AG09319 (cell line): Measurements from ENCODE around the gene KIF1B.

ENCODE experiments used
- DNase-seq: peaks from one replicate; pipeline ENCODE4 v3.0.0-alpha.2; 2010; ENCODE audit warnings: low read depth; ENCODE audit errors: extremely low read depth
- TF ChIP-seq, protein P1 (sequence below): IDR thresholded peaks from 2 replicates; pipeline ENCODE4 v1.5.1; 2011; ENCODE audit warnings: low read depth, mild to moderate bottlenecking, inconsistent platforms, low read length, moderate library complexity

Gene KIF1B

GRCh38 chr1:10283318-10283984 is 73.1 kb downstream of the KIF1B start:
- DNase-seq, result no peak
- TF ChIP-seq, protein P1, sequence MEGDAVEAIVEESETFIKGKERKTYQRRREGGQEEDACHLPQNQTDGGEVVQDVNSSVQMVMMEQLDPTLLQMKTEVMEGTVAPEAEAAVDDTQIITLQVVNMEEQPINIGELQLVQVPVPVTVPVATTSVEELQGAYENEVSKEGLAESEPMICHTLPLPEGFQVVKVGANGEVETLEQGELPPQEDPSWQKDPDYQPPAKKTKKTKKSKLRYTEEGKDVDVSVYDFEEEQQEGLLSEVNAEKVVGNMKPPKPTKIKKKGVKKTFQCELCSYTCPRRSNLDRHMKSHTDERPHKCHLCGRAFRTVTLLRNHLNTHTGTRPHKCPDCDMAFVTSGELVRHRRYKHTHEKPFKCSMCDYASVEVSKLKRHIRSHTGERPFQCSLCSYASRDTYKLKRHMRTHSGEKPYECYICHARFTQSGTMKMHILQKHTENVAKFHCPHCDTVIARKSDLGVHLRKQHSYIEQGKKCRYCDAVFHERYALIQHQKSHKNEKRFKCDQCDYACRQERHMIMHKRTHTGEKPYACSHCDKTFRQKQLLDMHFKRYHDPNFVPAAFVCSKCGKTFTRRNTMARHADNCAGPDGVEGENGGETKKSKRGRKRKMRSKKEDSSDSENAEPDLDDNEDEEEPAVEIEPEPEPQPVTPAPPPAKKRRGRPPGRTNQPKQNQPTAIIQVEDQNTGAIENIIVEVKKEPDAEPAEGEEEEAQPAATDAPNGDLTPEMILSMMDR, result no peak

DNA sequence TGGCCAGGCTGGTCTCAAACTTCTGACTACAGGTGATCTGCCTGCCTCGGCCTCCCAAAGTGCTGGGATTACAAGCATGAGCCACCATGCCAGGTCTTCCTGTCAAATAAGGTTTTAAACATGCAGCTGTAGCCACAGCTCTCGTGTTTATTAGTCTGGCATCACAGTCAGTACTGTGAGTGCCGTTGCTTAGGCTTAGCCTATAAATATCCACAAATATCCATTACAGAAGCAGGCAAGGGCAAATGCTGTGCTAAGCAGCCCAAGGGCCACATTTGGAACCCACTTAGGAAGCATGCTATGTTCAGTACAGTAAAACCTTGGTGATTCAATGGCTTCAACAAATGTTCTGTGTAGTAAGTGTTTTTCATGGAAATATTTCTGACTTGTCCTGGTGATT is 75.9 kb downstream of the KIF1B start:
- no peak for DNase-seq
- TF ChIP-seq, protein P1, result no peak

DNA sequence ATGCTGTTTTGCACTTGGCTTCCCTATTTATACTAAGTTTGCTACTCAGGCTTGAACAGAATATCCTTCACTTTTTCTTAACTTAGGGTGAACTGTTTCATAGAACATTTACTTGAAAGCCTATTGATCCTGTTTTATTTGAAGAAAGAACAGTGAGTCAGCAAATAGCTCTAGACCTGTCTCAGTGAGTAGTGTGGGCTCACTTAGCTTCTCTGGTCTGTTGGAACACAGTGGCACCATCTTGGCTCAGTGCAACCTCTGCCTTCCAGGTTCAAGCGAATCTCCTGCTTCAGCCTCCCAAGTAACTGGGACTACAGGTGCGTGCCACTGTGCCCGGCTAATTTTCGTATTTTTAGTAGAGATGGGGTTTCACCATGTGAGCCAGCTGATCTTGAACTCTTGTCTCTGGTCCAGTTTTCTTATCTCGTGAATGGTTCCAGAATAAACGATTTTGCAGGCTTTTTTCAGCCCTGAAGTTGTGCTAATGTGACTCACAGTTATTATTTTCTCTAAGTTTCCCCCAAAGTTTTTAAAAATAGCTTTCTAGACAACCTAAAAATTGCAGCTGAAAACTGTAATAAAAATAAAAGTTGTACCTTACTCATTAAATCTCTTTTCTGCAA is 76.8 kb downstream of the KIF1B start:
- TF ChIP-seq, protein P1, result no peak
- DNase-seq, result no peak

GRCh38 chr1:10288029-10288615 is 77.8 kb downstream of the KIF1B start:
- TF ChIP-seq, protein P1, result no peak
- DNase-seq, result no peak

DNA sequence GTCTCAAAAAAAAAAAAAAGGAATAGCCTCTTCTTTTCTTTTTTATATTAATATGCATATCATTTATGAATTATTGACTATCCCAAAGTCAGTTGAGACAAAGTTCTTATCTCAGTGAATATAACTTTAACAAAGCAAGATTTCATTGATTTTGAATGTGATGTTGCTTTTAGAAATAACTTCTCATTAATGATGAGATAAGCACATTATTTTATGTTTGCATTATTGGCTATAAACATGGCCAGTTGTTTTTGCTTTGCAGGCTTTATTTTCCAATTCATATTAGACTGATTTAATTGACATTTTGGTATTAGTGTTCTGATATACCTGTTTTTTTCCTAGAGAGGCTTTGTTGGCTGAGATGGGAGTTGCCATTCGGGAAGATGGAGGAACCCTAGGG is 81.3 kb downstream of the KIF1B start:
- TF ChIP-seq, protein P1, result no peak
- DNase-seq, result no peak

DNA sequence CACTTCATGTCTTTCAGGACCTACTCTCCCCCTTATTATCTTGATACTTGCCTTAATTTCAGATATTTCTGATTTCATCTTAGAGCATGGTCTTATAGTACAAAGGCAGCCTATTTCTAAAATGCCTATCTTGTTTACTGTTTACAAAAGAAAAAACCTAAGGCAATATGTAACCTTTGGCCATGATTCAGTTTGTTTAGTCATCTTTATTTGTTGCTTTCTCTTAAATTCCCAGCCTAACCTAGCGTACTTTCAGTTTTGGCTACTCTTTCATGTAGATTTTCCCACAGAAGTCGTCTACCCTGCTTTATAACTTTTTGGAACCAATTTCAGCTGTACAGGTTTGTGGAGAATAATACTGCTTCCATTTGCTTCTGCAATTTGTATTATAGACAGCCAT is 81.8 kb downstream of the KIF1B start:
- no peak for DNase-seq
- TF ChIP-seq, protein P1, result no peak

DNA sequence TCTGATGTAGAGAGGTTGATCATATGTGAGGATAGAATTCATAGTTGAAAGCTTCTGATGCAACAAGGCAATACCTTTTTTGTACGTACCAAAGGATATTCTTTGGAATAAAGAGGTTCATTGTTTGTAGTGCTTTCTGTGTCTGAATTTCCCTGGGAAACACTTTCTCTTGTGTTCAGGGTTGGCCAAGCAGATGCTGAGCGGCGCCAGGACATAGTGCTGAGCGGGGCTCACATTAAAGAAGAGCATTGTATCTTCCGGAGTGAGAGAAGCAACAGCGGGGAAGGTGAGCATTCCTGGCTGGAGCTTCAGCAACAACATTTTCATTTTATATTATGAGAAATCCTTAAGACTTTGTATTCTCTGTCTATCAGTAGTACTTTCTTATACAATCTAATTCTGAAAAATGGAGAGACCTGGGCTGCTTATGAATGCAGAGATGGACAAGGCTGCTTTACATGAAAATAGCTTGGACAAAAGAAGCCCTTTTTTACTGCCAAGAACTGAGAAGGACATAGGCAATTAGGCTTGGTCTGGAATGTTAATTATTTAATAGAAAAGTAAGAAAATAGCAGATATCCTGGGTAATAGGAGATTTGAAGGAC is 85.2 kb downstream of the KIF1B start:
- TF ChIP-seq, protein P1, result no peak
- no peak for DNase-seq
